SHP77 (cell line): ENCODE measurements around the gene RNF208.
A peak's percentile ranks its signal among the peaks of the same experiment; 100 is the strongest.

Experiments used
- DNase-seq, 2 experiments: peaks; one replicate each; lab custom pipeline; 2025; lab: John Stamatoyannopoulos, UW

Gene RNF208

GRCh38 chr9:137227853-137228505 lies 5.9 kb upstream of the RNF208 start:
- no peak for DNase-seq

DNA sequence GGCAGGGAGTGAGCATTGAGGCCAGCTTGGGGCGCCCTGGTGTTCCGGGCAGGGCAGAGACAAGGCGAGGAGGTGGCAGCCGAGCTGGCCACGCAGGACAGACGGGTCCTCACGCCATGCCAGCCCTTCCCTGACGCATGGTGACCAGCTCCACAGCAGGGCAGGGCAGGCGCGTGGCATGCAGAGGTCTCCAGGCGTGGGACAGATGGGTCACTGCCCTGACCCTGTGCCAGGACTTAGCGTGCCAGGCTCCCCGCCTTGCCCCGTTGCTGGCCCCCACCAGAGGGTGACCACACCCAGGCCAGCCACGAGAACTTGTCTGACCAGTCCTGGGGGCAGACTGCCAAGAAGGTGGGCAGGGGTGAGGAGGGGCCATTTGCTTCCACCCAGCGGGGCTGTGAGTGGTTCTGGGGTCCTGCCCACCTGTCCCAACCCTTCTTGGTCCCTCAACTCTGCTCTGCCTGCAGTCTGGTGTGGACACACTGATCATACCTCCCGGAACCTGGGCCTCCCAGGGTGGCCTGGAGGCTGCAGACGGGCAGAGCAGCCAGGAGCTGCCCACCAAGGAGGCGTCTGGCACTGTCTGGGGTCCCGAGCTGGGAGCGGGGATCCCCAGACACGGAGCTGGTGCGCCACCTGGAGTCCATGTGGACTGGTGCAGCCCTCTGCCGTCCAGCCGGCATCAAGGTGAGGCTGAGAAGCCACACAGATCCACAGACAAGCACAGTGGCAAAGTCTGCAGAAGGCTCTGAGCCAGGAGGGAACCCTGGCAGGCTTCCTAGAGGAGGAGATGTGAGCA lies 5.2 kb upstream of the RNF208 start, which contains the start of gene RNF224:
Gene RNF224 (plus strand): TSS at position 449 of the 799 bp plus-strand sequence. CDS start 834 bp downstream, outside the sequence.
- peak; percentile 71 to 77 for DNase-seq

GRCh38 chr9:137226338-137227053 lies 4.5 kb upstream of the RNF208 start:
- DNase-seq: no peak

DNA sequence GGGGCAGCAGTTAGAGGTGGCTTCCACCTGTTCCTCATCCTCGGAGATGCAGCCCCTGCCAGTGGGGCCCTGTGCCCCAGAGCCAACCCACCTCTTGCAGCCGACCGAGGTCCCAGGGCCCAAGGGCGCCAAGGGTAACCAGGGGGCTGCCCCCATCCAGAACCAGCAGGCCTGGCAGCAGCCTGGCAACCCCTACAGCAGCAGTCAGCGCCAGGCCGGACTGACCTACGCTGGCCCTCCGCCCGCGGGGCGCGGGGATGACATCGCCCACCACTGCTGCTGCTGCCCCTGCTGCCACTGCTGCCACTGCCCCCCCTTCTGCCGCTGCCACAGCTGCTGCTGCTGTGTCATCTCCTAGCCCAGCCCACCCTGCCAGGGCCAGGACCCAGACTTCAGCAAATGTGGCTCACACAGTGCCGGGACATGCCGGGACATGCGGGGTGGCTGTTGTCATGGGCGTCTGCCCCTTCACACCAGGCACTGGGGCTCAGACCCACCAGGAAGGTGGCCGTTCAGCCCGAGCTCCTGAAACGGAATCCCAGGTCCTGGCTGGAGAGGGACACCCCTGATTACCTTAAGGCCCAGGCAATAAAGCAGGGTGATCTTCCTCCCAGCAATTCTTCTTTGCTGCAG lies 3.8 kb upstream of the RNF208 start:
- no peak for DNase-seq

DNA sequence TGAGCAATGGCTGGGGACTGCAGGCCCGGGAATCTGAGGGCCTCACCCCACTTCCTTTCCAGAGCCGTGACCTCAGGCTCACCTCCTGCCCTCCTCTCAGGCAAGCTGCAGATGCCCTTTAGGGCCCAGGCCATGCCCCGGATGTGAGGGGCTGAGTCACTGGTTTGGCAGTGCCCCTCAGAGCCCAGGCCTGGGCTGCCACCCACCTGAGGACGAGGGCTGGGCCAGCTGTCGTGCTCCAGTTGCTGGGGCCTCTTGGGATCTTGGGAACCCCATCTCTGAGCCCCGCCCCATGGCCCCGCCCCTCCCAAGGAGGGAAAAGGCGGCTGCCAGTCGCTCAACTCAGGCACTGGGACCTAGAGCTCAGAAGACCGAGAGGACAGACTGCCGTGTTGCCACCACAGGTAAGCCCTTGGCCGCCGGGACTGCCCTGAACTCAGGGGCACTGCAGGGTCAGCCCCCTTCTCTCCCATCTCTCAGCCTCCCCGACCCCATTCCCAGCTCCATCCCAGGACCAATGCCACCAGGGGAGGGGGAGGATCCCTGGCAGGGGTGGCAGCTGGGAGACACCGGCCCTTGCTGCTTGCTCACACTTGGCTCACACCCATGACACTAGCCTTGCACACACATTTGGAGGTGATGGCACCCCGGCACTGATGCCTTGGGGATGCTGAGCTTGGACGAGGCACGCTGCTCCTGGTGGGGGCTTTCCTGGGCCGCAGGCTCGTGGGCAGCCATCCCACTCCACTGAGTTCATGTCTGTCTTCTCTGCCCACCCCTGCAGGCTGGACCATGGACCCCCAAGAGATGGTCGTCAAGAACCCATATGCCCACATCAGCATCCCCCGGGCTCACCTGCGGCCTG lies 3.0 kb upstream of the RNF208 start, which contains the start of gene CYSRT1:
Gene CYSRT1 (plus strand): TSS at position 345 of the 865 bp plus-strand sequence. CDS start 448 bp downstream, at position 793.
- DNase-seq: no peak

DNA sequence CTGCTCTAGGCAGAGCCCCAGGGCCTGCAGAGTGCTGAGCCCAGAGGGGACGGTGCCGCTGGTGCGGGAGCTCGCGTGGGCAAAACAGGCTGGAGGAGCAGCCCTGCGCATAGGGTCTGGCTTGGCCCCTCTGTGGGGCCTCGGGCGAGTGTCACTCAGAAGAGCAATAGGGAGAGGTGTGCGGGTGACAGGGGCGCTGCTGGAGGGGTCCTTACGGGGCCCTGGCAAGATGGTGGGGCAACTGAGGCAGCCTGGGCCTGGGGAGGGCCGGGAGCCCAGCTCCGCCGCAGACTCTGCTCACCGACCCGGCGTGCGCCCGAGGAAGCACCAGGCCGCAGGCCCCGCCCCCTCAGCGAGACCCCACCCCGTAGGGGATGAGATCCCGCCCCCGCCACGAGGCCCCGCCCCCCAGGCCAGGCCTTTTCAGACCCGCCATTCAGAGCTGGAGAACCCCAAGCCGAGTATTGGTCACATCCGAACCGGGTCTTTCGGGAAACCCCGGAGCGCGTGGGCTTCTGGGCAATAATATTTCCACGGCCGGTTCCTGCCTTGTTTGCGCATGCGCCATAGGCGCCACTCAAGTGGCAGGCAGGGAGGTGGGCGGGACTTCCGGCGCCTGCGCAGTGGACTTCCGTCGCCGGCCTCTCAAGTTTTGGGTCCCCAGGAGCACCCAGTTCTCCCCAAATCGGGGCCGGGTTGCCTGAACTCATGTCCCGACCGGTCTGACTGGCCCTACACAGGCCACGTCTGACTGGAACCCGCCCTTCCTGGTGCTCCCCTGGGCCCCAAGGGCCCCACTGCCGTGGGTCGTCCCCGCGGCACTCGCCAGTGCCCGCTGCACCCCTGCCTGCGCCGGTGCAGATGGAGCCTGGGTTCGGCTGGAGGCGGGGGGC lies 1.3 kb upstream of the RNF208 start:
- peak; percentile 96 to 97 for DNase-seq

GRCh38 chr9:137221506-137222111 lies 431 bp downstream of the RNF208 start:
- no peak for DNase-seq

DNA sequence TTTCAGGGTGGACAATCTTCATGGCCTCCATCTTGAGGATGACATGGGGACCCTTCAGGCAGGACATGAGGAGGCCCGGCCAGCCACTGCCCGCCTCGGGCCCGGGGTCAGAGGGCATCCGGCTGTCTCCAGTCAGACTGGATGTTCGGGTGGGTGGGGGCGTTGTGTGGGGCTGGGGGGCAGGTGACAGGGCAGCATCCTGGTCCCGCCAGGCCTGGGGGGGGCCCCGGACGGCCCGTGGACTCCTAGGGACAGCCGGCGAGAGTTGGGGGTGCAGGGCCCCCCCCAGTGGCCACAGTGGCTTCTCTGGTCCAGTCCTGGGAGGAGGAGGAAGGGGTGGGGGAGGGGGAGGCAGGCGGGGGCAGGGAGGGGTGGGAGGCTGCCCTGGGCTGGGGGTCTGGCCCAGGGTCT lies 940 bp downstream of the RNF208 start:
- DNase-seq: no peak

GRCh38 chr9:137220317-137221094 lies 1.5 kb downstream of the RNF208 start:
- no peak for DNase-seq

- DNase-seq: no peak
Observed at GRCh38 chr9:137219757-137220316, 2.2 kb downstream of the RNF208 start.

GRCh38 chr9:137218754-137219271 lies 3.2 kb downstream of the RNF208 start:
- DNase-seq: peak in 1 of 2 experiments; percentile 39

- DNase-seq: no peak
Observed at GRCh38 chr9:137218212-137218753, 3.8 kb downstream of the RNF208 start.

DNA sequence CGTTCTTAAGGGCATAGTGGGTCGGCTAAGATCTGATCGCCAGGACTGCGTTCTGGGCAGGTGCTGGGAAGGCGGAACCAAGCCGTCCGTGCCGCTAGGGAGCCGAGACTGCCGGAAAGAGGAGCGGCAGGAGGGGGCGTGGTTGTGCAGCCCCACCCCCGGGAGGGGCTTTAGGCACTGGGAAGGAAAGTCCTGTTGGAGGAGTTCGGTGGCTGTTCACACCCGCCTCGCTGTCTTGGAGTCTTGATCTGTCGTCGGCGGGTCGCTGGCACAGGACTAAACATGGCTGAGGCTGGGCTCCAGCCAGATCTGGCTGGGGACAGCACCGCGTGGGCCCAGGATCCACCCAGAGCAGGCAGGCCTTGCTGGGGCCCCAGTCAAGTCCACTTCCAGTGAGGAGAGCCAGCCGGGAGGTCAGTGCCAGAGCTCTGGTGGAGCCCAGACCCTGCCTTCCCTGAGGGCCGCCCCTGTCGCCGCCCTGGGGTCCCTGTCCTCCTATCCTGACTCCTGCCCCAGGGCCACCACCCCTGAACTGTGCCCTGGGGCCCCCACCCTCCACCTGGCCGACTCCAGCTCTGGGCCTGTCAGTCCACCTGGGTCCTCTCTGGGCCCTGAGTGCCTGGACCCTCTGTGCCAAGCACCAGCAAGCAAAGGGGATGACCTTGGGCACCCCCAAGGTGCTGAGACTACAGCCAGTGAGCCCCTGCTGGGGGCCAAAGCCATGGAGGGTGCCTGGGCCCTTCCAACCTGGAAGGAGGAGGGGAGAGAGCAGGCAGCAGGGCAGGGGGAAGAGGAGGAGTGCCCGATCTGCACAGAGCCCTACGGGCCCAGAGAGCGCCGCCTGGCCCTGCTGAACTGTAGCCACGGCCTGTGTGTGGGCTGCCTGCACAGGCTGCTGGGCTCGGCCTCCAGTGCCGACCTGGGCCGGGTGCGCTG lies 4.5 kb downstream of the RNF208 start:
- no peak for DNase-seq

DNA sequence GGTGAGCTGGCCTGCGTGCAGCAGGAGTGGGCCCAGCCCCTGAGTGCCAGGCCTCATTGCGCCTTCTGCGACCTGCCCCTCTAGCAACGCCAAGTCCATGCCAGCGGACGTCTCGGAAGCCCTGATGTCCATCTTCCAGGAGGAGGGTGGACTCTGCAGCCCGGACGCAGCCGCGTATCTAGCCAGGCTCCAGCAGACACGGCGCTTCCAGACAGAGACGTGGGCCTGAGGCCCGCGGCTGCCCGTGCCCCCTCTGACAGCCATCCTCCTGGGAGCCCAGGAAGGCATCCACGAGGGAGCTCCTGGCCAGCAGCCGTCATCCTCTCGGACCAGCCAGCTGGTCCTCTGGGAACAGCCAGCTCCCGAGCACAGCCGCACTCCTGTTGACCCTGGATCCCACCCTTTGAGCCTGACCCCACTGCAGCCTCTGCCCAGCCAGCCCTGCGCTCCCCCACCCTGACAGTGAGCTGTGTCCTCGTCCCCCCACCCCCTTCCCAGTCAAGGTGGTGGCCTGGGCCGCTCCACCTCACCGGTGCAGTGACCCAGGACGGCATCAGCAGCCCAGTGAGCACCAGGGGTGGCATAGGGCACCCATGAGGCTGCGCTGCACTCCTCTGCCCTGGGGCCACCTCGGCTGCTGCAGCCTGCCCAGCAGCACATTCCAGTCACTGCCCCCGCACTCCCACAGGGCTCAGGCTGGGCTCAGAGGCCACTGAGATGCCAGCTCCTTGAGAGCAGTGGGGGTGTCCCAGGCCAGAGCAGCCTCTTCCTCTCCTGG lies 5.7 kb downstream of the RNF208 start:
- DNase-seq: no peak

GRCh38 chr9:137215196-137215986 lies 6.6 kb downstream of the RNF208 start:
- DNase-seq: no peak
